Activated B cell treated with CpG ODN at 0.5 μM for 24 hours (primary cell): ENCODE measurements around the gene ARL10. TPM values are rescaled to one million over a fixed set of nuclear protein-coding genes. Genes with fewer than 3 reads are reported as not detected.

Experiments
- ATAC-seq: fragments of 200-7000 bp; cut with Tn5 transposase; one replicate; pipeline ENCODE4 v1.10.0; 2021; ENCODE audit warnings: low read depth, mild to moderate bottlenecking, moderate library complexity
- CTCF ChIA-PET: fragments of 350-600 bp; sonication (Branson Sonifier 250); formaldehyde crosslinking; loops from one replicate; lab custom pipeline; 2021; ENCODE audit warnings: antibody characterized with exemption; lab: Charles Lee
- POLR2A ChIA-PET: fragments of 350-600 bp; sonication (Branson Sonifier 250); formaldehyde crosslinking; loops from one replicate; lab custom pipeline; 2021; ENCODE audit warnings: antibody characterized with exemption; lab: Charles Lee
- DNase-seq: peaks from one replicate; pipeline ENCODE4 v3.0.0; 2022
- H3K27ac Mint-ChIP-seq: one replicate; pipeline ENCODE4 v1.8.0; 2020; ENCODE audit warnings: mixed read lengths
- H3K27me3 Mint-ChIP-seq: one replicate; pipeline ENCODE4 v1.8.0; 2021; ENCODE audit warnings: mixed read lengths
- H3K36me3 Mint-ChIP-seq: one replicate; pipeline ENCODE4 v1.8.0; 2021; ENCODE audit warnings: low read depth, mixed read lengths
- H3K4me1 Mint-ChIP-seq: one replicate; pipeline ENCODE4 v1.8.0; 2021; ENCODE audit warnings: mixed read lengths
- H3K4me3 Mint-ChIP-seq: one replicate; pipeline ENCODE4 v1.8.0; 2020; ENCODE audit warnings: mild to moderate bottlenecking, mixed read lengths
- H3K9me3 Mint-ChIP-seq: one replicate; pipeline ENCODE4 v1.8.0; 2020; ENCODE audit warnings: mixed read lengths
- intact Hi-C: fragments of 100-400 bp; cut with micrococcal nuclease; formaldehyde crosslinking; loops from one replicate; pipeline ENCODE4 v1.15.1; 2024
- total RNA-seq: library from RNA; stranded (reverse); gene quantifications from 2 replicates; pipeline ENCODE4 v1.2.3, GENCODE V29; 2022
- TF ChIP-seq, protein P1 (sequence below): fragments of 200-600 bp; IDR thresholded peaks from one replicate; pipeline ENCODE4 v1.8.0; 2022; ENCODE audit warnings: antibody characterized with exemption, mild to moderate bottlenecking

ARL10 gene
- total RNA-seq, 1 donor from 2014 or later, result 14.3 TPM

GRCh38 chr5:176334031-176334770 lies 31.1 kb upstream of the ARL10 start:
- H3K4me3 Mint-ChIP-seq, result no peak overlapping the region
- CTCF ChIA-PET, result no interaction called here
- ATAC-seq, result no peak
- intact Hi-C loops, result no loop called here
- H3K27ac Mint-ChIP-seq, result no peak overlapping the region
- H3K4me1 Mint-ChIP-seq, result no peaks in the 10 kb centered on the region
- no peaks in the 10 kb centered on the region for H3K27me3 Mint-ChIP-seq
- H3K9me3 Mint-ChIP-seq, result peaks cover 2% of the 10 kb centered on the region
- TF ChIP-seq, protein P1, sequence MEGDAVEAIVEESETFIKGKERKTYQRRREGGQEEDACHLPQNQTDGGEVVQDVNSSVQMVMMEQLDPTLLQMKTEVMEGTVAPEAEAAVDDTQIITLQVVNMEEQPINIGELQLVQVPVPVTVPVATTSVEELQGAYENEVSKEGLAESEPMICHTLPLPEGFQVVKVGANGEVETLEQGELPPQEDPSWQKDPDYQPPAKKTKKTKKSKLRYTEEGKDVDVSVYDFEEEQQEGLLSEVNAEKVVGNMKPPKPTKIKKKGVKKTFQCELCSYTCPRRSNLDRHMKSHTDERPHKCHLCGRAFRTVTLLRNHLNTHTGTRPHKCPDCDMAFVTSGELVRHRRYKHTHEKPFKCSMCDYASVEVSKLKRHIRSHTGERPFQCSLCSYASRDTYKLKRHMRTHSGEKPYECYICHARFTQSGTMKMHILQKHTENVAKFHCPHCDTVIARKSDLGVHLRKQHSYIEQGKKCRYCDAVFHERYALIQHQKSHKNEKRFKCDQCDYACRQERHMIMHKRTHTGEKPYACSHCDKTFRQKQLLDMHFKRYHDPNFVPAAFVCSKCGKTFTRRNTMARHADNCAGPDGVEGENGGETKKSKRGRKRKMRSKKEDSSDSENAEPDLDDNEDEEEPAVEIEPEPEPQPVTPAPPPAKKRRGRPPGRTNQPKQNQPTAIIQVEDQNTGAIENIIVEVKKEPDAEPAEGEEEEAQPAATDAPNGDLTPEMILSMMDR, result no peak
- DNase-seq, result no peak
- POLR2A ChIA-PET, result no interaction called here
- H3K36me3 Mint-ChIP-seq, result peaks cover 45% of the 10 kb centered on the region

- ChIA-PET CTCF (no interaction called here), POLR2A (no interaction called here)
- no peaks in the 10 kb centered on the region for H3K4me1 Mint-ChIP-seq
- no peaks in the 10 kb centered on the region for H3K27me3 Mint-ChIP-seq
- no peak overlapping the region for H3K4me3 Mint-ChIP-seq
- peaks cover 2% of the 10 kb centered on the region for H3K9me3 Mint-ChIP-seq
- intact Hi-C loops, result no loop called here
- H3K36me3 Mint-ChIP-seq, result peaks cover 60% of the 10 kb centered on the region
- no peak for ATAC-seq
- TF ChIP-seq, protein P1, result no peak
- H3K27ac Mint-ChIP-seq, result no peak overlapping the region
- DNase-seq, result no peak
These were observed 27.4 kb upstream of the ARL10 start for GRCh38 chr5:176337913-176338312.

GRCh38 chr5:176339304-176339703 lies 26.0 kb upstream of the ARL10 start:
- TF ChIP-seq, protein P1, result no peak
- Mint-ChIP-seq H3K36me3 (peaks cover 60% of the 10 kb centered on the region), H3K4me1 (no peaks in the 10 kb centered on the region), H3K9me3 (no peaks in the 10 kb centered on the region), H3K27ac (no peak overlapping the region), H3K4me3 (no peak overlapping the region), H3K27me3 (no peaks in the 10 kb centered on the region)
- no peak for ATAC-seq
- intact Hi-C loops, result no loop called here
- no peak for DNase-seq
- ChIA-PET CTCF (no interaction called here), POLR2A (no interaction called here)

- intact Hi-C loops, result no loop called here
- CTCF ChIA-PET, result no interaction called here
- ATAC-seq (no peak), DNase-seq (no peak)
- H3K4me1 Mint-ChIP-seq, result no peaks in the 10 kb centered on the region
- no peak overlapping the region for H3K27ac Mint-ChIP-seq
- no peak overlapping the region for H3K4me3 Mint-ChIP-seq
- POLR2A ChIA-PET, result no interaction called here
- peaks cover 75% of the 10 kb centered on the region for H3K36me3 Mint-ChIP-seq
- H3K9me3 Mint-ChIP-seq, result no peaks in the 10 kb centered on the region
- no peaks in the 10 kb centered on the region for H3K27me3 Mint-ChIP-seq
- TF ChIP-seq, protein P1, result no peak
These were observed 23.7 kb upstream of the ARL10 start for GRCh38 chr5:176341325-176342157.

GRCh38 chr5:176342158-176342483 lies 23.2 kb upstream of the ARL10 start:
- no peak overlapping the region for H3K27ac Mint-ChIP-seq
- H3K27me3 Mint-ChIP-seq, result no peaks in the 10 kb centered on the region
- ChIA-PET POLR2A (no interaction called here), CTCF (no interaction called here)
- DNase-seq (no peak), ATAC-seq (no peak)
- TF ChIP-seq, protein P1, result no peak
- H3K9me3 Mint-ChIP-seq, result no peaks in the 10 kb centered on the region
- H3K4me1 Mint-ChIP-seq, result no peaks in the 10 kb centered on the region
- intact Hi-C loops, result no loop called here
- no peak overlapping the region for H3K4me3 Mint-ChIP-seq
- H3K36me3 Mint-ChIP-seq, result peaks cover 74% of the 10 kb centered on the region
